Measurements from ENCODE around the gene COBL.

Gene COBL

GRCh38 chr7:51066405-51066882 is 250.2 kb downstream of the COBL start:
- H3F3A ChIP-seq (ENCODE audit: control insufficient read depth, insufficient read depth): no peaks in the 10 kb centered on the region
- H3K27me3 ChIP-seq (ENCODE audit: control insufficient read depth, low read length): 0 out of 2 replicates have a peak, but pooled peaks cover 3% of the 10 kb centered on the region
- no peak for TF ChIP-seq CTCF (IDR thresholded peaks at IDR 0.05; ENCODE audit: low read depth, low read length, poor library complexity, severe bottlenecking)
- no peak for TF ChIP-seq EZH2phosphoT487 (IDR thresholded peaks at IDR 0.05; ENCODE audit: borderline replicate concordance, low read length)
- H4K20me1 ChIP-seq (ENCODE audit: control insufficient read depth, insufficient read depth, low read depth, low read length): no peaks in the 10 kb centered on the region
- no peak overlapping the region for H3K27ac ChIP-seq (ENCODE audit: low read depth, low read length)
- H3K36me3 ChIP-seq (ENCODE audit: control insufficient read depth, low read length): no peaks in the 10 kb centered on the region
- no peak overlapping the region for H3K4me2 ChIP-seq (ENCODE audit: low read length)
- no peak overlapping the region for H3K4me3 ChIP-seq (ENCODE audit: low read length)
- H3K9me2 ChIP-seq (replicated peaks; ENCODE audit: control insufficient read depth, low read length): no peaks in the 10 kb centered on the region
- no peaks in the 10 kb centered on the region for H3K9me3 ChIP-seq (ENCODE audit: control insufficient read depth, insufficient read depth, low read length)
- no peaks in the 10 kb centered on the region for H3K79me2 ChIP-seq (ENCODE audit: control insufficient read depth, low read length)
- H3K4me1 ChIP-seq (ENCODE audit: control insufficient read depth, low read length): no peaks in the 10 kb centered on the region

- Histone ChIP-seq H3F3A (ENCODE audit: control insufficient read depth, insufficient read depth) (no peaks in the 10 kb centered on the region), H3K4me1 (ENCODE audit: control insufficient read depth, low read length) (no peaks in the 10 kb centered on the region), H3K79me2 (ENCODE audit: control insufficient read depth, low read length) (no peaks in the 10 kb centered on the region), H3K4me2 (ENCODE audit: low read length) (no peak overlapping the region), H4K20me1 (ENCODE audit: control insufficient read depth, insufficient read depth, low read depth, low read length) (no peaks in the 10 kb centered on the region), H3K36me3 (ENCODE audit: control insufficient read depth, low read length) (no peaks in the 10 kb centered on the region), H3K27ac (ENCODE audit: low read depth, low read length) (no peak overlapping the region), H3K9me3 (ENCODE audit: control insufficient read depth, insufficient read depth, low read length) (no peaks in the 10 kb centered on the region), H3K9me2 (replicated peaks; ENCODE audit: control insufficient read depth, low read length) (no peaks in the 10 kb centered on the region), H3K27me3 (ENCODE audit: control insufficient read depth, low read length) (0 out of 2 replicates have a peak, but pooled peaks cover 3% of the 10 kb centered on the region), H3K4me3 (ENCODE audit: low read length) (no peak overlapping the region)
- TF ChIP-seq EZH2phosphoT487 (IDR thresholded peaks at IDR 0.05; ENCODE audit: borderline replicate concordance, low read length) (no peak), CTCF (IDR thresholded peaks at IDR 0.05; ENCODE audit: low read depth, low read length, poor library complexity, severe bottlenecking) (no peak)
Measured at GRCh38 chr7:51065766-51066165, 250.8 kb downstream of the COBL start.

- H3K27ac ChIP-seq (ENCODE audit: low read depth, low read length): no peak overlapping the region
- H3K4me3 ChIP-seq (ENCODE audit: low read length): no peak overlapping the region
- no peaks in the 10 kb centered on the region for H3K4me1 ChIP-seq (ENCODE audit: control insufficient read depth, low read length)
- H3K36me3 ChIP-seq (ENCODE audit: control insufficient read depth, low read length): no peaks in the 10 kb centered on the region
- TF ChIP-seq CTCF (IDR thresholded peaks at IDR 0.05; ENCODE audit: low read depth, low read length, poor library complexity, severe bottlenecking) (no peak), EZH2phosphoT487 (IDR thresholded peaks at IDR 0.05; ENCODE audit: borderline replicate concordance, low read length) (no peak)
- H3F3A ChIP-seq (ENCODE audit: control insufficient read depth, insufficient read depth): no peaks in the 10 kb centered on the region
- no peaks in the 10 kb centered on the region for H3K79me2 ChIP-seq (ENCODE audit: control insufficient read depth, low read length)
- H3K4me2 ChIP-seq (ENCODE audit: low read length): no peak overlapping the region
- H3K9me3 ChIP-seq (ENCODE audit: control insufficient read depth, insufficient read depth, low read length): no peaks in the 10 kb centered on the region
- no peaks in the 10 kb centered on the region for H4K20me1 ChIP-seq (ENCODE audit: control insufficient read depth, insufficient read depth, low read depth, low read length)
- 0 out of 2 replicates have a peak, but pooled peaks cover 3% of the 10 kb centered on the region for H3K27me3 ChIP-seq (ENCODE audit: control insufficient read depth, low read length)
- H3K9me2 ChIP-seq (replicated peaks; ENCODE audit: control insufficient read depth, low read length): no peaks in the 10 kb centered on the region
Measured at GRCh38 chr7:51064688-51065087, 251.9 kb downstream of the COBL start.
